ENCODE results near the gene SND1.

Gene SND1

DNA sequence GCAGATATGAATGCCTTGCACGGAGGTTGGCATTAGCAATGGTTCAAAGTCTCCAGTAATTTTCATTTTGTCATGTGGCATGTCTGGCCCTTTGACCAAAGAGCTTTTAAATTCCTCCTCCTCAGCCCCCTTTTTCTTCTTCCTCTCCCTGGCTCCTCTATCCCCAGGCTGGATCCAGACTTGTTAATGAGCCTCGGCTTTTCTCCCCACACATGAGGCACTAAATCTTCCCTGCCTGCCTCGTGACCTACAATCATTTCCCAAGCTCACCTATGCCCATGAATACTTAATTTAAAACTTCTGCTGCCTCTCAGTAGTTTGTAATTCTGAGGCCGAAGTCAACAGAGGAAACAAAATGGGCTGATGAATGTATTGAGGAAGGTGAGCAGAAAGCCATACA lies 402.5 kb downstream of the SND1 start:
- no peak for DNase-seq

GRCh38 chr7:128055637-128056036 lies 403.6 kb downstream of the SND1 start:
- DNase-seq = peak; percentile 65

DNA sequence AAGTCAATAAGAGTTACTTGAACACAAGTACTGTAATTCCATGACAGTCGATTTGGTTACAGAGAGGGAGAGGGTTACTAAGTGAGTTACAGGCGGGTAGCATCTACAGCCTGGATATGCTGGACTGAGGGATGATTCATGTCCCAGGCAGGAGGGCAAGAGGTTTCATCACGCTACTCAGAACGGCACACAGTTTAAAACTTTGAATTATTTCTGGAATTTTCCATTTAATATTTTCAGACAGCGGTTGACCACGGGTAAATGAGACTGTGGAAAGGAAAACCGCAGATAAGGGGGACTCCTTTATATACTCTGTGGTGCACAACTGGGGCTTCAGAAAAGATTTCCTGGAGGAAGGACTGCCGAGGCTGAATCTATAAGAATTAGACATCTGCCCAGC lies 404.9 kb downstream of the SND1 start:
- peak; percentile 90 for DNase-seq

DNA sequence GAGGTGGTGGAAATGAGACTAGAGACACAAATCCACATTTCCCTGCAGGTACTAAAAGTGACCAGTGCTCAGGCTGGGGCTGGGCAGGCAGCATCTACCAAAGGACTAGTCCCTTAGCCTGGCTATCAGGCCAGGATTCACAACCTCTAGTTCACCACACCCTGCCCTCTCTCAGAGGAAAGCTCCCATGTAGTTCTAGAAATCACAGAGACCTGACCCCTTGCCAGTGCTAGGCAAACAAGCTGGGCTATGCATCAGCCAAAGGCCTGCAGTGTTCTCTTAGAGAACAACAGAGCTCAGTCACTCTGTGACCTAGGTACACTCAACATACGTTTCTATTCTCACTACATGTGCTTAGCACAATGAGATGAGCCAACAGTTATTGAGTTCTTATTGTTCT lies 405.9 kb downstream of the SND1 start:
- DNase-seq = no peak

GRCh38 chr7:128059143-128059988 lies 407.4 kb downstream of the SND1 start:
- DNase-seq = no peak

GRCh38 chr7:128060018-128060417 lies 408.0 kb downstream of the SND1 start:
- DNase-seq = no peak

DNA sequence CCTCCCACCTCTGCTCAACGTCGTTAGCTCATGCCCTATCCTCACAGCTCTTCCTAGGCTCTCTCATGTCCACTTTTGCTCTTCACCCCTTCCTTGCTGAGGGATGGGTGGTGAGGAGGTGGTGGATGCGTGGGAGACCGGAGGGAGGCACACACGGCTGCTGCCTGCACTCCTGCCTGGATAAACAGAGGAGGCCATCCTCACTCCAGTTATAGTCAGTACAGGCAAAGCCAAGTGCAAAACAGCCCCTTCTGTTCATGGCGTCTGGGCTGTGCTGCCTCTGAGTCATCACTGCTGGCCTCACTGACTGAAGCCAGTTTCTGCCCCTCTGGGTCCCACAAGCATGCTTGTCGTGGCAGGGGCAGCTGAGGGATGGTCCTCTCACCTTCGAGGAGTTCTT lies 411.1 kb downstream of the SND1 start:
- no peak for DNase-seq

GRCh38 chr7:128065872-128066271 lies 413.9 kb downstream of the SND1 start:
- DNase-seq = peak; percentile 19

DNA sequence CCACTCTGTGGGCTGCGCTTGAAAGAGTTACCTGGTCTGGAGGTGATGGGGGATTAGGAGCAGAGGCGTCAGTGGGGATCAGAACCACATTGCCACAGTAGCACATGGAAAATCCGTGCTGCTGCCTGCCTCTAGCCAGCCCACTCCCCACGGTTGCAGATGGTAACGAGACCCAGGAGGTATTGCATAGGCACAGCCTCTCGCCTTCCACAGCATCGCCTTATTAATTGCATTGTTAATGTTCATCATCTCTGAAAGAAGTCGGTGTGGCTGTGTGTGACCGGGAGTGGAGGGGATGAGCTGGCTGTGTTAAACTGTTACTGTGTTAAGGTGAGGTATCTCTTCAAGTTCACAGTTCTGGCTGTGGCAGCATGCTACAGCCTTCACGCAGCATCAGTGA lies 414.4 kb downstream of the SND1 start:
- no peak for DNase-seq

DNA sequence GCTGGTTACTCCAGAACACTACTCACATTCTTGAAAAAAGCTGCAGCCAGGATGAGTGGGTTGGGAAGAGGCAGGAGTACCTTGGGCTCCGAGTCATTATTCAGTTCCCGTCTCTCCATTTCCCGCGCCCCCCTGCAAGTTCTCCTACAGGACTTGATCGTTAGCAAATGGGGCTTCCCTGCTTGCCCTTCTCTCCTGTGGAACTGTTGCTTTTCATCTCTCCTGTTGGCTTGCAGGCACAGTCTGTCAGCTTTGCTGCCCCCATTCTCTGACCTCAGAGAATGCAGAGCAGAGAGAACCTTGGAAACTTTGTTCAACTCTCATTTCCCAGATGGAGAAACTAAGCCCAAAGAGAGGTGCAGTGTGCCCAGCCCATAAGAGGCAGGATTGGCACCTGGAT lies 414.9 kb downstream of the SND1 start:
- DNase-seq = no peak

- DNase-seq = peak; percentile 64
Observed at GRCh38 chr7:128067983-128068382, 416.0 kb downstream of the SND1 start.

- no peak for DNase-seq
Observed at GRCh38 chr7:128068785-128069184, 416.8 kb downstream of the SND1 start.

DNA sequence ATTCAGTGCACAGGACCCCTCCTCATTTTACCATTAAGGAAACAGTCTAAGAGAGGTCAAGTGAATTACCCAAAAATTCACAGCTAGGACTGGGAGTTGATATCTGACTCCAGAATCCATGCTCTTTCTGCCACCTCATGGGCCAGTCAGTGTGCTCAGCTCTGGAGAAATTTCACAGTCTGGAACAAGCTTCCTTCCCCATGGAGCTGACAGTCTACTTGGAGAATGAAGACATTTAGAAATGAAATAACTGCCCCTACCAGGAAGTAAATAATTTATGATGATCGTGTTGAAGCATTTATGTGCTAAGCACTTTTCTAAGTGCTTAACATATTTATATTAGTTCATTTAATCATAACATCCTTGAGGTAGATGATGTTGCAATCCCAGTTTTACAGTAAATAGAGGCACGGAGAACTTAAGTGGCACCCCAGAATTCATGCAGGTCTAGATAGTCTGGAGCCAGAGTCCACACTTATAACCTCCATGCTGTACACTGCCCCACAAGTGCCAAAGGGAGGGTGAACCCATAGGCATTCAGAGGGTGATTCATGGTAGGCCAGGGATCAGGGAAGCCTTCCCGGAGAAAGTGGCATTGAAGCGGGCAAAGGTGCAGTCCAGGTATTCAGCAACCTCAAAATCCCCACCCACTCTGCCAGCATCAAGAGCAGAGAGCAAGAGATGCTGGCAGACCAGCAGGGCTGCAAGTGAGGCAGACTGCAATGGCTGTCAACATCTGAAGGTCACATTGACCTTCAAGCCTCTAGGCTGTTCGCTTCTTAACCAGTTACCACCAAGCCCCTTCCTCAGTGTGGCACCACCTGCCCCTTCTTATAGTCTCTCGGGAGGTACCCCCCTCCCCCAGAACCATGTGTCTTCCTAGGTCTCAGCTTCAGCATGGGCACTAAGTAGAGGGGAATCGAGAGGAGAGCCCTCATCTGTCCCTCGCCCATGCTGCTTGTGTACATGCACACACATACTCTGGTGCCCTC lies 417.7 kb downstream of the SND1 start:
- DNase-seq = no peak

GRCh38 chr7:128071376-128071775 lies 419.4 kb downstream of the SND1 start:
- no peak for DNase-seq

DNA sequence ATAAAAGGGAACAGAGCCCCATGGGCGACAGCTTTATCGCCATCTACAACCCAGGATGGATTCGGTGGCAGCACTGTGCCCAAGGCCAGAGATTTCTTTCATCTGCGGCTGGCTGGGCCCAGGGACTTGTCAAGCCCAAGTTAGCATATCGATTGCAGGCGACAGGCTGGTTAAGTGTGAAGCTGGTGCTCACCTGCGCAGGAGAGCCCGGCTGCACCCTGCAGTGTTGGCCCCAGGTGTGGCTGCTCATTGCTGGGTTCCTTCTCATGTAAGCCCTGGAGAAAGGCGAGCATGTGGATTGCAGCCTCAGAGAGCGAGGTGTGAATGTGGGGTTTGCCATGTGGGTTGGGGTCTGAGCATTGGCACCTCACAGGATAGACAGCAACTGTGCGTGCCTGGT lies 419.8 kb downstream of the SND1 start:
- no peak for DNase-seq

- no peak for DNase-seq
Observed at GRCh38 chr7:128073671-128074310, 421.8 kb downstream of the SND1 start.

DNA sequence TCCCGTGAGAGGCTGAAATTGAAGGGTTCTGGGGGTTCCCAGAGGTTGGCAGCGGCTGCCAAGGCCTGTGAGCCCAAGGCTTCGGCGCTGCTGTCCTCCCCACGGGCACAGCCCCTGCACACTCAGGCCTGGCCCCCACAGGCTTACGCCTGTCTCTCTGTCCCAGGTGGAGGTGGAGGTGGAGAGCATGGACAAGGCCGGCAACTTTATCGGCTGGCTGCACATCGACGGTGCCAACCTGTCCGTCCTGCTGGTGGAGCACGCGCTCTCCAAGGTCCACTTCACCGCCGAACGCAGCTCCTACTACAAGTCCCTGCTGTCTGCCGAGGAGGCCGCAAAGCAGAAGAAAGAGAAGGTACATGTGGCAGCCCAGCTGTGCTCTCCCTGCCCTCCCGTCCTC lies 422.3 kb downstream of the SND1 start:
- DNase-seq = no peak

GRCh38 chr7:128074736-128075135 lies 422.7 kb downstream of the SND1 start:
- DNase-seq = no peak

- DNase-seq = no peak
Observed at GRCh38 chr7:128075242-128076095, 423.5 kb downstream of the SND1 start.

DNA sequence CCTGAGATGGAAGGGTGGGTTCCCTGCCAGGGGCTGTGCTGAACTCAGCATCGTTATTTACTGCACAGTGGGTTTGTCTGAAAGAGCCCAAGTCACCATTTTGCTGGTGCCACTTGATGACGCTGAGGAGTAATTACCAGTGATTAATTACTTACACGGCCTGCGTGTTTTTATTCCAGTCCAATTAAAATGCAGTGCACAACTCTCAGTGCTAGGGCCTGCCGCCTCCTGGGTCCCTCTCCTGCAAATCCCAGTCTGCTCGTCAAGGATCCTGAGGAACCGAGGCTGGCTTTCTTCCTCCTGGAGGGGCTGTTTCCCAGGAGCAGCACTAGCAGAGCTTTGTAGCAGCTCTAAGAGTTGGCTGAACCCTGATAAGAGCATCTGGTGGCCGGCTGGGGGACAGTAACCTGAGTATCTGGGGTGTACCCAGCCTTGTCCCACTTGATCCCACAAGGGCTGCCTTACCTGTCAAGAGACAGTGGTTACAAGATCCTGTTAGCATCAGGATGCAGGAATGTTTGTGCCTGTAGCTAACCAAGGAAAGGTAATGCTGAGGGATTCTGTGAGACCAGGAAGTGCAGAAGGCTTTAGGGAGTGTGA lies 424.3 kb downstream of the SND1 start:
- no peak for DNase-seq

- DNase-seq = no peak
Observed at GRCh38 chr7:128076796-128077271, 424.8 kb downstream of the SND1 start.
